ENCODE results near the gene PTGES2. TPM values are rescaled to one million over a fixed set of nuclear protein-coding genes. Genes with fewer than 3 reads are reported as not detected.

The PTGES2 gene
- total and polyA plus RNA-seq, 2 of the 13 experiments (the other 11 are each of a cell fraction or from before 2014, with no cell fraction given): 63.7 to 79.8 TPM

GRCh38 chr9:128115187-128116103 is 12.1 kb downstream of the PTGES2 start (continued):
- TF ChIP-seq ARID3A (IDR thresholded peaks at IDR 0.05; ENCODE audit: low read depth, low read length) (no peak), NR2F1 (CRISPR knock-in tag; IDR thresholded peaks at IDR 0.05) (peak in 1 of 2 experiments; percentile 61; a peak in 1 of 4 replicates), ZNF800 (CRISPR knock-in tag; IDR thresholded peaks at IDR 0.05) (peak; percentile 80), ZNF556 (CRISPR knock-in tag; IDR thresholded peaks at IDR 0.05; ENCODE audit: borderline replicate concordance) (peak; percentile 94), LCORL (IDR thresholded peaks at IDR 0.05) (no peak), LCORL (CRISPR knock-in tag; IDR thresholded peaks at IDR 0.05) (peak; percentile 97), GLI4 (CRISPR knock-in tag; IDR thresholded peaks at IDR 0.05; ENCODE audit: borderline replicate concordance) (no peak), NR3C1 (CRISPR knock-in tag; IDR thresholded peaks at IDR 0.05) (no peak), ARHGAP35 (CRISPR knock-in tag; IDR thresholded peaks at IDR 0.05; ENCODE audit: borderline replicate concordance) (0 out of 2 replicates have a peak, but pooled peaks have one; percentile 83), FOXK1 (CRISPR knock-in tag; IDR thresholded peaks at IDR 0.05; ENCODE audit: borderline replicate concordance, low read depth) (no peak; the same call in none of the 2 replicates), ZNF18 (CRISPR knock-in tag; IDR thresholded peaks at IDR 0.05; ENCODE audit: insufficient replicate concordance) (peak; percentile 99), ARID4A (CRISPR knock-in tag; IDR thresholded peaks at IDR 0.05; ENCODE audit: borderline replicate concordance) (peak; percentile 88), ATF5 (CRISPR knock-in tag; IDR thresholded peaks at IDR 0.05; ENCODE audit: low read depth) (no peak), ZNF484 (CRISPR knock-in tag; IDR thresholded peaks at IDR 0.05; ENCODE audit: borderline replicate concordance, low read depth) (0 out of 2 replicates have a peak, but pooled peaks have one; percentile 65), ZNF430 (CRISPR knock-in tag; IDR thresholded peaks at IDR 0.05) (peak; percentile 92)
